NCI-H82 treated with DMSO at 0.1 percent for 48 hours (cell line): ENCODE measurements around the gene MTCL1.
"Not testable (repeated sequence)": the region's sequence is repeated elsewhere in the genome, so short reads cannot be mapped to it uniquely, and the experiment has no call there.

Source experiments
- DNase-seq: peaks from one replicate; lab custom pipeline; 2025; ENCODE audit not compliant: unreplicated experiment; lab: John Stamatoyannopoulos, UW

Gene MTCL1

GRCh38 chr18:8741532-8741931 lies 36.2 kb downstream of the MTCL1 start:
- DNase-seq: no peak

DNA sequence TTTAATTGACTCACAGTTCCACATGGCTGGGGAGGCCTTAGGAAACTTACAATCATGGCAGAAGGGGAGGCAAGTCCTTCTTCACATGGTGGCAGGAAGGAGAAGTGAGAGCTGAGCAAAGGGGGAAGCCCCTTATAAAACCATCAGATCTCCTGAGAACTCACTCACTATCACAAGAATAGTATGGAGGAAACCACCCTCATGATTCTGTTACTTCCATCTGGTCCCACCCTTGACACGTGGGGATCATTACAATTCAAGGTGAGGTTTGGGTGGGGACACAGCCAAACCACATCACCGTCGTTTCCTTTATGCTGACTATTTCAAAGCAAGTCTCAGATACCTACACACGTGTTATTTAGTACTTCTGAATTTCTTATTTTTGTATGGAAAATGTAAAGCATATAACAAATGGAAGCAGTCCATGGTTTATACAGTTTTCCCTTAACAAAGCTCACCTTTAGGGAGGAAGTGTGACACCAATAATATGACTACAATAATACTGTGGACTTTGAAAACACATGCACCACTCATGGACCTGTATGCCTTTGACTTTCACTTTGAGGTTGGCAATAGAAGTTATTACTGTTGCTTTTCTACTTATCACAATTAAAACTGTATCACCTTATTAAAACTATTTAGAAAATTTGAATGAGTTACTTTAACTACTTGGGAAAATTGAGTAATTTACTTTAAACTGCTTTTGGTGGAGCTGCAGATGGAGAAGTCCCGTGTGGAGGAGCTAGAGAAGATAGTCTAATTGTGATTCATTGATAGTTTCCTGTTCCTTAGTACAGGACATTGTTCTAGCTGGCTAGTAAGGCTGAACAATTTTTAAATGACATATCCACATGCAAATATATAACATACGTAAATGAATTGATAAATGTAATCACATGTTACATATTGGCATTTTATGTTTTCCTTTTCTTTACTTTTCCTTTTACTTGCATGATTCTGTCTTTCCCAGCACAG lies 37.3 kb downstream of the MTCL1 start:
- DNase-seq: no peak

- no peak for DNase-seq
These were observed 38.7 kb downstream of the MTCL1 start for GRCh38 chr18:8744038-8744437.

- DNase-seq: no peak
These were observed 39.3 kb downstream of the MTCL1 start for GRCh38 chr18:8744656-8745055.

DNA sequence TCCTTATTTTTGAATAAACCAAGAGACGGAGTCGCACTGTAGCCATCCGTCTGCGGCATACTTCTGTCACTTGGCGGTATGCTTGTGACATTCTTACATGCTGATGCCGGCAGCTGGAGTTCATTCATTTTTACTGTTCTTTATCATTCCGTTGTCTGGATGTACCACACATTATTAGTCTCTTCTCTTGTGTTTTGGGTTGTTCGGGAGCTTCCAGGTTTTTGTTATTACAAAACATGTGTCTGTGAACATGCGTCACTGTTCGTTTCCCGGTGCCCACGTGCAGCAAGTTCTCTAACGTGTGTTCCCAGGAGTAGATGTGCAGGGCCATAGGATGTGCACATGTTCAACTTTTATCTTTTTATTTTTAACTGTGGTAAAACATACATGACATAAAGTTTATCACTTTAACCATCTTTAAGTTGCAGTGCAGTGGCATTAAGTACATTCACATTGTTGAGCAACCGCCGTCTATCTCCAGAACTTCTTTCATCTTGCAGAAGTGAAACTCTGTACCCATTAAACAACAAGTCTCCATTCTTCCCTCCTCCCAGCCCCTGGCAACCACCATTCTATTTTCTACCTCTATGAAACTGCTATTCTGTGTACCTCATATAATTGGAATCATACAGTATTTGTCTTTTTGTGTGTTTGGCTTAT lies 40.1 kb downstream of the MTCL1 start:
- DNase-seq: no peak

DNA sequence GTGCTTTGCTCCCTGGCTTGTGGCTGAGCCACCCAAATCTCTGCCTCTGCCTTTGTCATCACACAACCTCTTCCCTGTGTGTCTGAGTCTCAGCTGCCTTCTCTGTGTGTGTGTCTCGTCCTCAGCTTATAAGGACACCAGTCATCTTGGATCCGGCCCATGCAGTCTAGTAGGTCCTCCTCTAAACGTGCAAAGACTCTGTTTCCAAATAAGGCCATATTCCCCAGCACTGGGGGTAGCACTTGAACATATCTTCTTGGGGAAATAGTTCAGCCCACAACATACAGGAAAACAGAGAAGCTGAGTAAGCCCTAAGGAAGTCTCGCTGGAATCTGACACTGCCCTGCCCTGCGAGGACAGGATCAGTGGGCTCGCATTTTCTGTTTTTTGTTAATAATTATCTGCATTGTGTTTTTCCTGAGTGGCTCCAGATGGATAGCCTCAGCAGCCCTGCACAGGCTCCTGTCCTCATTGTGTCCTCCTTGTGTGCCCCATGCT lies 42.1 kb downstream of the MTCL1 start:
- DNase-seq: no peak

- no peak for DNase-seq
These were observed 44.1 kb downstream of the MTCL1 start for GRCh38 chr18:8749492-8749891.

DNA sequence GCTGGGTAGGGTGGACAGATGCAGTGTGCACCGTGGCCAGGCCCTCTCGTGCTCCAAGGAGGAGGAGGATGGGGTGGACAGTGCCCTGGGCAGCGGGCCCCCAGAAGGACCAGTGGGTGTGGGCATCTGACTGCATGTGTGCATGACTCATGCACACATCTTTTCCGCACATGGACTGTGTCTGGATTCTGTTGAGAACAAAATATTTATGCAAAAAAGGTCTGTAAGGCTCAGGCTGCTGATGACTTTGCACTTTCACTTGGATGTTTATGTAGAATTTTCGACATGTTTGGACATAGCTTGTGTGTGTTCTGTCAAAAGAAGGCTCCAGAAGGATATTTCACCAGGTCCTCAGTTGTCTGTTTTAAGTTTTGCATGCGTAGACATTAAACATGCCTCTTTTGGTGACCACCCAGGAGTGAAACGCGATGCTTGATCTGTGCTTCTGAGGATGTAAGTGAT lies 45.6 kb downstream of the MTCL1 start:
- no peak for DNase-seq

GRCh38 chr18:8751692-8752091 lies 46.3 kb downstream of the MTCL1 start:
- no peak for DNase-seq

DNA sequence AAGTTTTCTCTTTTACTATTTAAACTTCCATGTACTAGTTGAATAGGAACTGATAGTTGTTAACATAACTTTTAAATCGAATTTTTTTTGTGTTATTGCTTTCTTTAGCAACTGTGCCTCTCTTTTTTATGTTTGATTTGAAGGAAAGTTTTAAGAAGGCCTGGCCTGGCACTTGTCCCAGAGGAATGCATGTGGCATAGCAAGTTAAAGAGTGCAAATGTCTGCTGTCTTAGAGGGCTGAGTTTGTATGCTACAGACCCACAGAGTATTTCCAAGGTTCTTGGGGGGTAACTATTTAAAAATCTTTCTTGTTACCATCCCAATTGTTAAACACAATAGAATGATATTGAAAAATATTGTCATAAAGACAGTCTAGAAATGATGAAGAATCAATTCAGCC lies 47.0 kb downstream of the MTCL1 start:
- DNase-seq: no peak

DNA sequence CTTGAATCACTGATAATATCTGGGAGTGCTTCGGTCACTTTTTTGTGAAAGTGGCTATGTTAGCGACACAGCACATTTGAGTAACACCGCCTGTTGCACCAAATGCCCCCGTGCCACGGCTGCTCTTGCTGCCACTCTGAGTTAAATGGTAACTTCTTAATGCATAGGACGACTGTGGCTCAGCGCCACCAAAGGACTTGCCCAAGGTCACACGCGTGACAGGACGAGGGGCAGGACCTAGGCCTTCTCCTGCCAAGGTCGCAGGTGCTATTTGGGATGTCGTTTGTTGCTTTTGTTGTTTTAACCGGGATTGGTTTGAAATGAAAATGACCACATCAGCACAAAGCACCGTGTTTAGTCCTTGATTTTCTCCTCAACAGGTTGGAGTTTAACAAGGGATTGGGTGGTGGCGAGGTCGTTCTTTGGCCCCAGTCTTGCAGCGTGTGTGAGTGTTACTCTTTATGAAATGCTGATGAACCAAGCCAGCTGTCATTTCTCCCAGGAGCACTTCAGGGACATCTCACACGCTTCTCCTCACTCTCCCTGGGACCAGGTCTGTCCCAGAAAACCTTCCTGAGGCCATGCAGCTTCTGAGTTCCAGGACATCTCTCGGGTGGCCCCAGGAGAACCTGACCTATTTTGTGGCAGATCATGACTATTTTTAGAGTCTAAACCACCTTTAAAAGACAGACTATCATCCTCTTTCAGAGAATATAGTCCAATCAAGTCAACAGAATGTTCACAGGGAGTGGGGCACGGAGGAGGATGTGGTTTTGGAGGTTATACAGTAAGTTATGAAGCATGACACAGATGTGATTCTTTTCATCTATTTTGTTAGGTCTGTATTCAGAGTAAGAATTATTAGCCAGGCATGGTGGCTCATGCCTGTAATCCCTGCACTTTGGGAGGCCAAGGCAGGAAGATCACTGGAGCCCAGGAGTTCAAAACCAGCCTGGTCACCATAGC lies 49.9 kb downstream of the MTCL1 start:
- no peak for DNase-seq

DNA sequence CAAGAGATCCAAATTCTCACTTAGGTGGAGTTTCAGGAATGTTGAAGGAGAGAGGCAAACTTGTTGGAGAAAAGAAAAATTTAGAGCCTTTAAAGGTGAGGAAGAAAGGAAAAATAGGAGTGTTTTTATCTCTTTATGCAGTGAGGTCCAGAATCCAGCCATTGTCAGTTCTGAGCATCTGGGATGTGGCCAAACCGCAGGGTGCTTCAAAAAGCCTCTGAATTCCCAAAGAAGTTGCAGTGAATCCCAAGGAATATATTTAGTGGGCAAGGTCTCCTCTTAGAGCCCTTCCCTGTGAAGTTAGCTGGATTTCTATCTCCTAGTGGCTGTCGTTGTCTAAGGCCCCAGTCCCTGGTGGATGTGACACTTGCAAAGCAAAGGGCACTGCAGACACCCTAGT lies 51.2 kb downstream of the MTCL1 start:
- DNase-seq: no peak

DNA sequence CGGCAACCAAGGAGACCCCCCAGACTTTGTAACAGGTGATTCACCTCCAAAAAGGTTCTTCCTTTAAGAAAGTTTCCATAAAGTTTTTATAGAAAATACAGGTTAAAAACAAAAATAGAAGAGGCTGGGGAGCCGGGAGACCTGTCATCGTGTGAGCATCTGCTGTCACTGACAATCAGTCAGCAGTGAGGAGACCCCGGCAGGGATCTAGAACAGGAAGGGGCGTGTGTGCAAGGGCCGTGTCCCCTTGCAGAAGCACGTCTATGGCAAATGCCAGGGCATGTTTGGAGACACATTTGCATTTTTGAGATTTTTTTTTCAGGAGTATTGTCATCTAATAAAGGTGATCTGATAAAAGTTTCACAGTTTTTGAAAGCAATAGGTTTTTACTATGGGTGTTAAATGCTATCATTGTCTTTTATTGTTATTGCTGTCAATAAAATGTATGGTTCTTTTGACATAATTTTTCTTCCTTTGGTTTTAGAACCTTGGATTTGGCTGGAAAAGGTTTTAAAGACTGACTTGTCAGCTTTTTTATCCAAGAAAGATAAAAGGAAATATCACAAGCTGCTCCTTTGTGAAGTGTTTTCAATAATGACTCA lies 52.1 kb downstream of the MTCL1 start:
- no peak for DNase-seq

DNA sequence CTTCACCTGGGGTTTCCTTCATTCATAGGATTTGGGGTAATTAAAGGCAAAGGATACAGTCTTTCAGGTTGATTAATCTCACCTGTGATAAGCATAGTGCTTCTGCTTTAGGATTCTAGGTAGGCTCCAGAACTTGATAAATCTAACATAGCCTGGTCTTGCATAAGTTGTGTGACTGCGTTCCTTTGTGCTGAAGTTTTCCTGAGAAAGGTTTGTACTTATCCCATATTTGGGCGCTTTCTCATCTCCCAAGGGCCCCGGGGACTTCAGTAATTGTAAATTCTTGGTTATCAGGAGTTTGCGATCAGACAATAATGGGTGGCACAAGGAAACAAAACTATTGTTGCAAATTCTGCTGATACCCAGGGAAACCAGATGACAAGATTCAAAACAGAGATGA lies 53.1 kb downstream of the MTCL1 start:
- no peak for DNase-seq

DNA sequence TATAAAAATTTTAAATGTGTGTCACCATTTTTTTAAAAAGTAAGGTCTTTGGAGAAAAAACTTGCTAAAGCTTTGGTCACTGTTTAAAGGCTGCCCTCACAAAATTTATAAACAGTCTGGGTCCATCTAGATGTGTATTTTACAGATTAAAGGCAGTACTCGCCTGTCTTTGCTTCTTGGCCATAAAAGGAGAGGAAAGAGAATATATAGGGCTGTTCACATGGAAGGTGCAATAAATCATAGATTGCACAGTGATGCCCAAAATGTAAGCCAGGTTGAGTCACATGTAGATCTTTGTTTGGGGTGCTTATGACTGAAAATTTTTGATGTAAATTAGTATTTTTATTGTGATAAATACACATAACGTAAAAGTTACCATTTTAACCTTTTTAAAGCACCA lies 55.6 kb downstream of the MTCL1 start:
- no peak for DNase-seq

DNA sequence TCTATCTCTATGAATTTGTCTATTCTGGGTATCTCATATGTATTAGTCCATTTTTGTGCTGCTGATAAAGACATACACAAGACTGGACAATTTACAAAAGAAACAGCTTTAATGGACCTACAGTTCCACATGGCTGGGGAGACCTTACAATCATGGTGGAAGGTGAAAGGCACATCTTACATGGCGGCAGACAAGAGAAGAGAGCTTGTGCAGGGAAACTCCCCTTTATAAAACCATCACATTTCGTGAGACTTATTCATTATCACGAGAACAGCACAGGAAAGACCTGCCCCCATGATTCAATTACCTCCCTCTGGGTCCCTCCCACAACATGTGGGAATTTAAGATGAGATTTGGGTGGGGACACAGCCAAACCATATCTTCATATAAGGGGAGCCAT lies 56.2 kb downstream of the MTCL1 start:
- not testable (repeated sequence) for DNase-seq

- no peak for DNase-seq
These were observed 57.6 kb downstream of the MTCL1 start for GRCh38 chr18:8762968-8763367.

- DNase-seq: no peak
These were observed 58.3 kb downstream of the MTCL1 start for GRCh38 chr18:8763611-8764010.

GRCh38 chr18:8765783-8766463 lies 60.6 kb downstream of the MTCL1 start:
- no peak for DNase-seq
